HG03460 (cell line): ENCODE results near the gene C19orf85.

Experiments
- ATAC-seq: cut with Tn5 transposase; IDR thresholded peaks from one replicate; pipeline ENCODE4 v1.9.1; 2021; ENCODE audit not compliant: unreplicated experiment

C19orf85 gene

GRCh38 chr19:55489711-55490477, 25.3 kb upstream of the C19orf85 start:
- ATAC-seq, result no peak

DNA sequence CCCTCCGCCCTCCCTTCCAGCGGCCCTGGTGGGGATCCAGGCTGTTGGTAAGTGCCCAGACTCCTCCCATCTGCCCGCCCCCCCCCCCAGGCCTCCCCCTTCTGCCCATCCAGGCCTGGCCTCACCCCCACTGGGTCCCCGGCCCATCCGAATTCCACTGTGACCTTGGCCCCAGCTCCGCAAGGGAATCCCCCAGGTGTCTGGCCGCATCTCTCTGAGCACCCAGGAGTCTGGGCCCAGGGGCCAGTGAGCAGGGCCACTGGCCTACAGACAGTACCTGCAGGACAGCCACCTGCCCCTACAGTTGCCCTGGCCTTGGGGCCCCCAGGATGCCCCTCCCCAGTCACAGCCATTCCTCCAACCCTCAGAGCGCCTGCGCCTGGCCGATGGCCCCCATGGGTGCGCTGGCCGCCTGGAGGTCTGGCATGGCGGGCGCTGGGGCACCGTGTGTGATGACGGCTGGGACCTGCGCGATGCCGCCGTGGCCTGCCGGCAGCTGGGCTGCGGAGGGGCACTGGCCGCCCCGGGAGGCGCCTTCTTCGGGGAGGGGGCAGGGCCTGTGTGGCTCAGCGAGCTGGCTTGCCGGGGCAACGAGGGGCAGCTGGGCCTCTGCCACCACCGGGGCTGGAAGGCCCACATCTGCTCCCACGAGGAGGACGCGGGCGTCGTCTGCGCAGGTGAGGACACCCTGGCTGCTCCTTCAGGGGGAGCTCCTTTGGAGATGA, 24.6 kb upstream of the C19orf85 start:
- no peak for ATAC-seq

DNA sequence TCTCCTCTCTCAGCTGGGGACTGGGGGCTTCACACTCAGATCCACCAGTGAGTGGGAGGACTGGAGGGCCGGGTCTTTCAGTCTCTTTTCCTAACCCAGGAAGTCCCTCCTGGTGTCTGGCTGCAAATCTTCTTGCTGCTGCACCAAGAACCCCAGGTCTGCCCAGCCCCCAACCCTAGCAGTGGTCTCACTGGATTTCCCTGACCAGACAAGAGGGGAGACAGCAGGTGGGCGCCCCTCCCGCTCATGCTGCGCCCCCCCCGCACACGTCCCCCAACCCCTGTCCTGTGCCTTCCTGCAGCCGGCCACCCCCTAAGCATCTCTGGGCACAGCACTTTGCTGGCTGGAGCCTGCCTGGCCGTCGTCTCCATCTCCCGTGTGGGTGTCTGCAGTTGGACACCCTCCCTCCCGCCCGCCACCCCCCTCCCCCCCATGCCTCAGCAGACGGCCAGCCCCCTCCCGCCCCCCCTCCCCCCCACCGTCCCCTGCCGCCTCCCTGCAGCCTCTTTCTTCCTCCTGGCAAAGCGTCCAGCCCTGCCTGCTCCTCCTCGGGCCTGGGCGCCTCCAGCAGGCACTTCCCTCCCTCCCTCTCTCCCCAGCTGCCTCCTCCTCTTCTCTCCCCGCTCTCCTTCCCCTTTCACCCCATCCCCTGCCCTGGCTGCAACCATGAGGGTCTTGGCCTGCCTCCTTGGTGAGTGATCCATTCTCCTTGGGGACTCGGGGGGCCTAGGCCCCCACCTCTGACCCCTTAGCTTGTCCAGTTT, 23.6 kb upstream of the C19orf85 start, which contains the start of gene SSC5D:
Gene SSC5D (plus strand): TSS at position 513 of the 764 bp plus-strand sequence. CDS start 154 bp downstream, at position 667.
- ATAC-seq, result no peak

GRCh38 chr19:55486971-55487923, 22.7 kb upstream of the C19orf85 start:
- no peak for ATAC-seq

- ATAC-seq, result no peak
Measured at GRCh38 chr19:55486043-55486970, 21.8 kb upstream of the C19orf85 start.

DNA sequence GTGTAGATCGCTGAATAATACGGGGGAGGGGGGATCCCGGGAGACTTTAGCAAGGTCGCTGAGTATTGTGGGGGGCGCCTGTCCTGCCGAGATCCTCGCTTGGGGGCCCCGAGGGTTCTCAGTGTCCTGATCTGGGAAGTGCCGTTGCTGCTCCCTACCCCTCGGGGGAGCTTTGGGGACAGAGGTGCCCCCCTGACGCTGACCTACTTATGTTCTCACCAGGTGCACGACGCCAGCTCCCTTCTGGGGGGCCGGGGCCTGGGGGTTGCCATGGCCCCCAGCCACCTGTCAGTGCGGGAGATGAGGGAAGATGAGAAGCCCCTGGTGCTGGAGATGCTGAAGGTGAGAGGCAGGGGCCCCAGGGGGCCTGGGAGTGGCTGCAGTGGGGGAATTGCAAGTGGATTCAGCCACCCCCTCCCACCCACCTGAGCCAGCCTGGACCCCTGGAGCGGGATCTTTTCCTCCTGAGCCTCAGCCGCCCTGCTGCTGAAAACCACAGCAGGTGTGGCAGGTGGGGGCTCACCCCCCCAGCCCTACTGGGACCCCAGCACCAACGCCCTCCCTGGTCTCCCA, 21.0 kb upstream of the C19orf85 start:
- ATAC-seq, result no peak

DNA sequence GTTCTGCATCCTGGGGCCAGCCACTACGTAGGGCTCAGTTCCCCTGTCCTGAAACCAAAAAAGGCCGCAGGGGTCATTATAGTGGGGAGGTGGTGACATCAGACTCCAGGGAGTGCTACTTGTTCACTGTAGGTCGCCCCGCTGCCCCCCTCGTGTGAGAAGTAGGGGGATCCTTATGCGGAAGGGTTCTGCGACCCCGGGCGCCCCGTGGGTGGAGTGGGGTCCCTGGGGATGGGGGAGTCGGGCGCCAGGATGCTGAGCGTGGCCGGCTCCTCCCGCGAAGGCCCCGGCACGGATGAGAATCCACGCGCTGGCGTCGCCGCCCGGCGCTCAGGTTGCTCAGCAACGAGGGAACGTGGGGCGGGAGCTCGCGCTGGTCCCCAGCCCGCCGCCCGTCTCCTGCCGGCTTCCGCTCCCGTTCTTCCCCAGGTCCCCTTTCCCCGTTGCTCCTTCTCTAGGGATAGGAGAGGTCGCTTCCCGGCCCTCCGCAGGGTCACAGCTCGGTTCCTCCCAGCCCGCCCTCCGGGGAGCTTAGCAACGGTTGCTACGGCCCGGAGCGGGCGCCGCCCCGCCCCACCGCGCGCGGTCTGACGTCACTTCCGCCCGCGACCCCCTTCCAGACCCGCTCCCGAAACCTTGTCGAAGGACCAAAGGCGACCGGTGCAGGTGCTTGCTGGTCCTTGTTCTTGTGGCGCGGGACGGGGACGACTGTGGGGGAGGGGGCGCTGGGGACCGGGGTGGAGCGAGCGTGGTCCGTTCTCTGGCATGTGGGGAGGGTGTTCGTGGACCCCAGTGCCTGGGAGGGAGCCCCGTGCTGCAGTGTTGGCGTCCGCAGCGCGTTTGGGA, 20.3 kb upstream of the C19orf85 start, which contains the start of gene NAT14:
Gene NAT14 (plus strand): TSS at position 596 of the 846 bp plus-strand sequence. CDS start 521 bp downstream, outside the sequence.
- ATAC-seq, result no peak

- ATAC-seq, result no peak
Measured at GRCh38 chr19:55483706-55484592, 19.4 kb upstream of the C19orf85 start.

GRCh38 chr19:55482967-55483705, 18.6 kb upstream of the C19orf85 start:
- ATAC-seq, result no peak

GRCh38 chr19:55482156-55482961, 17.8 kb upstream of the C19orf85 start:
- no peak for ATAC-seq

GRCh38 chr19:55481794-55482155, 17.2 kb upstream of the C19orf85 start:
- ATAC-seq, result no peak

DNA sequence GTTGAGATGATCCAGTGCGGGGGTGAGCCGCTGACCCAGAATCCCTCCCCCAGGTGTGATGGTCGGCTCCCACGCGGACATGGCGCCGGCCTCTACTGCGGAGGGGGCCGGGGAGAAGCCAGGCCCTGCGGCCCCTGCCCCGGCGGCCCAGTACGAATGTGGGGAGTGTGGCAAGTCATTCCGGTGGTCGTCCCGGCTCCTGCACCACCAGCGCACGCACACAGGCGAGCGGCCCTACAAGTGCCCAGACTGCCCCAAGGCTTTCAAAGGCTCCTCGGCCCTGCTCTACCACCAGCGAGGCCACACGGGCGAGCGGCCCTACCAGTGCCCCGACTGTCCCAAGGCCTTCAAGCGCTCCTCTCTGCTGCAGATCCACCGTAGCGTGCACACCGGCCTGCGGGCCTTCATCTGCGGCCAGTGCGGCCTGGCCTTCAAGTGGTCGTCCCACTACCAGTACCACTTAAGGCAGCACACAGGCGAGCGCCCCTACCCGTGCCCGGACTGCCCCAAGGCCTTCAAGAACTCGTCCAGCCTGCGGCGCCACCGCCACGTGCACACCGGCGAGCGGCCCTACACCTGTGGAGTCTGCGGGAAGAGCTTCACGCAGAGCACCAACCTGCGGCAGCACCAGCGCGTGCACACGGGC, 16.7 kb upstream of the C19orf85 start:
- no peak for ATAC-seq

DNA sequence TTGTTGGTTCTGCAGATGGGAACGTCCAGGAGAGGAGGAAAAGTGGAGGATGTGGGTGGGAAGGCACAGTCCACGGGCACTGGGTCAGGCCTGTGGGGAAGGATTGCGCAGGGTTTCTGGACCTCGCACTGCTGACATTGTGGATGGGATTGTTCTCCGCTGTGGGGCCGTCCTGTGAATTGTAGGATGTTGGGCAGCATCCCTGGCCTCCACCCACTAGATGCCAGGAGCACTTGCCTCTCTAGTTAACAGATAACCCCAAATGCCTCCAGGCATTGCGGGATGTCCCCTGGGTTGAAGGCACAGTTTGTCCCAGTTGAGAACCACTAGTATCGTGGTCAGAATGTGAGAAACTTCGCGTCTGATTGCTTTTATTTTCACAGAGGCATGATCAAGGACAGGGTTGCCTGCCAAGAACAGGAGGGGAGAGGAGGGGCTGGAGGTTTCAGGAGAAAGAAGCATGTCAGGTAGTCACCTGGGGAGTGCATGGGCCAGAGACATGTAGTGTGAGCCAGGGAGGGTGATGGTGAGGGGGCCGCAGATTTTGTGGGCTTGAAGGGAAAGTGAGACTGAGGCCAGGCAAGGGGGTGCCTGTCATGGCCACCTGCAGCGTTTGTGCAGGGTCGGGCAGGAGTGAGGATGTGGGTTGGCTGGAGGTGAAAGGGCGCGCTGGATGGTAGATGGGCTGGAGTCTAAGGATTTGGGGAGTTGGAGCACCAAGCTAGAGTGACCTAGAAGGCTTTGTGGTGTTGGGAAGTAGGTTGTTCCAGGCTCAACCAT, 15.1 kb upstream of the C19orf85 start:
- no peak for ATAC-seq

DNA sequence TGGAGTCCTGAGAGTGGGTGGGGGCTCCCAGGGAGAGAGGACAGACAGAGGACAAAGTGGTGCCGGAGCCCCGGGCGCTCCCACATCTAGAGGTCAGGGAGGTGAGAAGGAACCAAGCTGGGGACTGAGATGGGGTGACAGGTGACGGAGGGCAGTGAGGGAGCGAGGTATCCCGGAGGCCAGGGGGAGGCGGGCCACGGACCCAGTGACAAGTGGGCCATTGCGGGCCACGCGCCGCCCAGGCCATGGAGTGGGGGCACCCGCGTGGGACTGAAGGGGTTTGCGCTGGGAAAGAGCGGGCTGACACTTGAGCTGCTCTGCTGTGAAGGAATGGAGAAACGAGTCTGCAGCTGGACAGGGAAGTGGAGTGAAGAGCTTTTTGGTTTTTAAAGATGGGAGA, 14.5 kb upstream of the C19orf85 start:
- no peak for ATAC-seq
